Activated CD8-positive, alpha-beta memory T cell treated with anti-CD3 and anti-CD28 coated beads for 1 hour (primary cell): ENCODE results near the gene EPHB1.
"Not testable (repeated sequence)": the region's sequence is repeated elsewhere in the genome, so short reads cannot be mapped to it uniquely, and the experiment has no call there.

ENCODE experiments used
- DNase-seq, 2 donors: peaks; one replicate each; pipeline ENCODE4 v3.0.0-alpha.2; 2020; ENCODE audit warnings: low read depth in 1 of 2; ENCODE audit errors: extremely low read depth in 1 of 2

The EPHB1 gene

DNA sequence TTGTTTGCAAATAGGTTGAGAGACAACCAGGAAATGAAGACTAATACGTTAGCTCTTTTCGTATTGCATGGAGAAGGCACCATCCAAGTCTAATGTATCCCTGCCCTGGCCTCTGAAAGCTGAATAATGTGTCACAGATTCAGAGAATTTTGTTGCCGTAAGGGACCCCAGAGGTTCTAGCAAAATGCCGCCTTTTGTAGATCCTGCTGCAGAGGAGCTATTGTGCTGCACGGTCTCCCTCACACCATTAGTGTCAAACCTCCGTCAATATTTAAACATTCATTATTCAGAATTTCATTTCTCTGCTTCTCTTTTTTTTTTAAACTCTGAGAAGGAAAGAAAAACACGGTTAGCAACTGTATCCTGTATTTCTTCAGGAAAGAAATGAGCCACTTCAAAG lies 238.7 kb downstream of the EPHB1 start:
- DNase-seq = no peak

DNA sequence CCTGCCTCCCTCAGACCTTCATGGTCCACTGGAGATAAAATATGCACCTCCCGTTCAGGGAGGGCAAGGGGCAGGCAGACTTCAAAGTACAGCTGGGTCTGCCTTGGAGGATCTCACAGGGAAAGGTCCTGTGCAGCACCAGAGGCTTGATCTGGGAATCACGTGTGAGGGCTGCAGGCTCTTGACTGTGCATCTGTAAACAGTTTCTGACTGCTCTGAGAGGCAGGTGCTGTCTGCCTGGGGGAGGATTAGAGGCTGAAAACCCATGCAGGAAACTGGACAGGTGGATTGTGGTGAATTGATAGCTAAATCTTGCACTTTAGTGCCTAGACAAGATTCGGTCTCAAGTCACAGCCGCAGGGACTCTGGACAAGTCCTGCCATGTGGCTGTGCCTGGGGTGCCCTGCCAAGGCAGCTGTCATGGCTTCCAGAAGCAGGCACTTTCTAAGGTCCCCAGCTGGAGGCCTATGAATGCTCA lies 239.3 kb downstream of the EPHB1 start:
- no peak for DNase-seq

GRCh38 chr3:135034891-135035440 lies 239.9 kb downstream of the EPHB1 start:
- no peak for DNase-seq

GRCh38 chr3:135038186-135038585 lies 243.1 kb downstream of the EPHB1 start:
- no peak for DNase-seq

DNA sequence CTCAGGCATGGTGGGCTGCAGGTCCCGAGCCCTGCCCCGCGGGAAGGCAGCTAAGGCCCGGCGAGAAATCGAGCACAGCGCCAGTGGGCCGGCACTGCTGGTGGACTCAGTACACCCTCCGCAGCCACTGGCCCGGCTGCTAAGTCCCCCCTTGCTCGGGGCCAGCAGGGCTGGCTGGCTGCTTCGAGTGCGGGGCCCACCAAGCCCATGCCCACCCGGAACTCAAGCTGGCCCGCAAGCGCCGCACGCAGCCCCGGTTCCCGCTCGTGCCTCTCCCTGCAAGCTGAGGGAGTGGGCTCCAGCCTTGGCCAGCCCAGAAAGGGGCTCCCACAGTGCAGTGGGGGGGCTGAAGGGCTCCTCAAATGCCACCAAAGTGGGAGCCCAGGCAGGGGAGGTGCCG lies 244.5 kb downstream of the EPHB1 start:
- not testable (repeated sequence) for DNase-seq

- no peak for DNase-seq
Measured at GRCh38 chr3:135040321-135041240, 245.5 kb downstream of the EPHB1 start.

DNA sequence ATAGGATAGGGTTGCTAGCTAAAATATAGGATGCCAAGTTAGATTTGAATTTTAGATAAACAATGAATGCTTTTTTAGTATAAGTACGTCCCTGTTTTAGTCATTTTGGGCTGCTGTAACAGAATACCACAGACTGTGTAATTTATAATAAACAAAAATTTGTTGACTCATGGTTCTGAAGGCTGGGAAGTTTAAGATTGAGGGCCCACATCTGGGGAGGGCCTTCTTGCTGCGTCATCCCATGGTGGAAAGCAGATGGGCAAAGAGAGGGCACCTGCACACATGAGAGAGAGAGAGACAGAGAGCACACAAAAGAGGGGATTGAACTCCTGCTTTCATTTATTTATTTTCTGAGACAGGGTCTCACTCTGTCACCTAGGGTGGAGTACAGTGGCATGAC lies 246.5 kb downstream of the EPHB1 start:
- DNase-seq = no peak

GRCh38 chr3:135047061-135047460 lies 252.0 kb downstream of the EPHB1 start:
- DNase-seq = no peak

- DNase-seq = no peak
Measured at GRCh38 chr3:135050536-135050935, 255.5 kb downstream of the EPHB1 start.

GRCh38 chr3:135051409-135051973 lies 256.4 kb downstream of the EPHB1 start:
- no peak for DNase-seq

DNA sequence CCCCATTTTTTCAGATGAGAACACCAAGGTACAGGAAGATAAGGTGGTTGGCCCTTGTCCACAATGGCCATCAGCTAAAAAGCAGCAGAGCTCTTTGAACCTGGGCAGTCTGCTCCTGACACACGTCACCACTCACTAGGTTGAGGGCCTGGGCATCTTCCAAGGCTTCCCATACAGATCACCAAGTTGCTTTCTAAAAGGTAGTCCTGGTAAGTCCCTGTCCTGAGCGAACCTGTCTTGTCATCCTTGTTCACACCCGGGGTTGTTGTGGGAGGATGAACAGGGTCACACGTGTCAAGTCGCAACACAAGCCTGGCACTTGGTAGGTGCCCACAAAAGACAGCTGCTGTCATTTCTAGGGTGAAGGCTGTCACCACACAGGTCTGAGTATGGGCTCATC lies 260.4 kb downstream of the EPHB1 start:
- no peak for DNase-seq

- DNase-seq = no peak
Measured at GRCh38 chr3:135056084-135056730, 261.1 kb downstream of the EPHB1 start.

- DNase-seq = no peak
Measured at GRCh38 chr3:135056733-135057310, 261.8 kb downstream of the EPHB1 start.

DNA sequence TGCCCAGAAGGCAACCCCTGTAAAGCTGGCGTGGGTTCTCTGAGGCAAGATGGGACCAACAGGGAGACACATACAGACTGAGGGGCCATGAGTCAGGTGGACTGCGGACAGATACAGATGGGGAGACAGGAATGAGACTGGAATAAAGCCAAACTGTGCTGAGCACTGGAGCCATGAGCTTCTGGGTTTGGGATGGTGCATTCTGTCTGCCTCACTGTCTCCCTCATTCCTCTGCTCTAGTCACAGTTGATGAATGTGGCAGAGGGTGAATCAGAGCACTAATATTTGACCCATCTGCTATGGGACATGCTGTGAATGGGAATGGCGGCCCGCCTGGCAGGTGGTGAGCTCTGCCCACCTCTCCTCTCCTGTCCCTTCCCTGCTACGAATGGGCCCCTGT lies 262.9 kb downstream of the EPHB1 start:
- DNase-seq = no peak

DNA sequence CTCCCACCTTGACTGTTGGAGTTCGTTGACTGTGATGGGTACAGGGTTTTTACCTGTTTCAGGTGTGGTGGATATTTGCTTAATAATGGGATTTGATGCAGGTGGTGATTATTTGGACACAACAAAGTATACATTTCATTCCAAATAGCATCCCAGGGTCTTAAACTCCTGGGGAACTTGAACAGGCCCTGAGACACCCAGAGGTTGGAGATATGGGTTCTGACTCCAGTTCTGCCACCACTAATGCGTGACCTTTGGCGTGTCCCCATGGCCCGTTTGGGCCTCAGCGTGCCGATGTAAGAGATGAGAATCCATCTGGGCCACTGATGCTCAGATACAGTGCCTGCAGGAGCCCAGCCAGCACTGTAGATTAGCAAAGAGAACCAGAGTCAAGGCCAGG lies 264.5 kb downstream of the EPHB1 start:
- DNase-seq = no peak

GRCh38 chr3:135066844-135067727 lies 272.0 kb downstream of the EPHB1 start:
- not testable (repeated sequence) for DNase-seq

DNA sequence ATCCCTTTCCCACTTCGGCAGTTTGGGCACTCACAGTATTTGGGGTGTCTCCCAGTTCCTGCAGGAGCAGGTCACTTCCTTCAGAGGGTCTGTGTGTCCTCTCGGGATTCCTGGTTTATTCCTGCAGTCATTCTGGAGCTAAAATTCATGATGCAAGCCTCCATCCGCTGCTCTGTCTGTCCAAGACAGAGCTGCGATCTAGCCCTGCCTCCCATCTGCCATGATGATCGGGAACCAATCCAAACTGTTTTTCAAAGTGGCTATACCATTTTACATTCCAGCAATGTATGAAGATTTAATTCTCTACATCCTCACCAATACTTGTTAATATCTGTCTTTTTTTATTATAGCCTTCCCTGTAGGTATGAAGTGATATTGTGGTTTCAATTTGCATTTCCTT lies 273.0 kb downstream of the EPHB1 start:
- no peak for DNase-seq

GRCh38 chr3:135069406-135069805 lies 274.3 kb downstream of the EPHB1 start:
- no peak for DNase-seq

DNA sequence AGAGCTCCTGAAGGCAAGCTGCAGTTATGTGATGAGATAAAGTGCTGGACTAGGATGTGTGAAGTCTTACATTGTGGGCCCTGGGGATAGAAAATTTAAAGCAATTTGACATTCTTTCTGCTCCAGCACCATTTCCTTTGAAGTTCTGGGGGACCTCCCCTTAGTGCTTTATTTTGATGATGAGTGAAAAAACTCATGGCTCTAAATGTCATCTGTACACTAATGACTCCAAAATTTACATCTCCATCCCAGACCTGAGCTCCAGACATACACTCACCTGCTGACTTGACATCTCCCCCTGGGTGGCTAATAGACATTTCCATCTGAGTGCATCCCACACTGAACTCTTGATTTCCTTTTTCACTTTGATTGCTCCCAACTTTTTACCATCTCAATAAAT lies 276.4 kb downstream of the EPHB1 start:
- DNase-seq = no peak

- no peak for DNase-seq
Measured at GRCh38 chr3:135072431-135072830, 277.4 kb downstream of the EPHB1 start.
